GM23338 (cell line): ENCODE measurements around the gene CDK16. TPM values are rescaled to one million over a fixed set of nuclear protein-coding genes. Genes with fewer than 3 reads are reported as not detected.

Experiments
- ATAC-seq: fragments of 200-7000 bp; cut with Tn5 transposase; 3 replicates; pipeline ENCODE4 v1.9.1; 2020
- DNase-seq: peaks from one replicate; pipeline ENCODE4 v3.0.0-alpha.2; 2015; ENCODE audit warnings: low spot score
- H2AFZ ChIP-seq: fragments of 200-600 bp; sonication (generic); 2 replicates; pipeline ENCODE4 v1.8.0; 2016; ENCODE audit warnings: antibody characterized with exemption, mild to moderate bottlenecking, moderate library complexity
- H3F3A ChIP-seq: fragments of 200-600 bp; sonication (generic); replicated peaks from 2 replicates; pipeline ENCODE4 v1.8.0; 2017; ENCODE audit warnings: antibody characterized with exemption, mixed run types, low read depth
- H3K27ac ChIP-seq: fragments of 200-600 bp; sonication (generic); 2 replicates; pipeline ENCODE4 v1.6.1; 2016; ENCODE audit warnings: low read depth
- H3K27me3 ChIP-seq: fragments of 200-600 bp; sonication (generic); 2 replicates; pipeline ENCODE4 v1.8.0; 2016; ENCODE audit warnings: mild to moderate bottlenecking, mixed run types, moderate library complexity; ENCODE audit not compliant: insufficient read depth
- H3K36me3 ChIP-seq: fragments of 200-600 bp; sonication (generic); 2 replicates; pipeline ENCODE4 v1.8.0; 2016; ENCODE audit warnings: mild to moderate bottlenecking; ENCODE audit not compliant: insufficient read depth
- H3K4me1 ChIP-seq: fragments of 200-600 bp; sonication (generic); 2 replicates; pipeline ENCODE4 v1.8.0; 2016; ENCODE audit warnings: mild to moderate bottlenecking, moderate library complexity; ENCODE audit not compliant: insufficient read depth
- H3K4me2 ChIP-seq: fragments of 200-600 bp; sonication (generic); 2 replicates; pipeline ENCODE4 v1.7.1; 2017; ENCODE audit warnings: mixed run types
- H3K4me3 ChIP-seq: fragments of 200-600 bp; sonication (generic); 2 replicates; pipeline ENCODE4 v1.6.1; 2016; ENCODE audit warnings: mixed run types
- H3K79me2 ChIP-seq: fragments of 200-600 bp; sonication (generic); replicated peaks from 2 replicates; pipeline ENCODE4 v1.8.0; 2017; ENCODE audit warnings: mild to moderate bottlenecking; ENCODE audit not compliant: insufficient read depth
- H3K9me2 ChIP-seq: fragments of 200-600 bp; sonication (generic); 2 replicates; pipeline ENCODE4 v1.8.0; 2017; ENCODE audit not compliant: insufficient read depth
- H4K20me1 ChIP-seq: fragments of 200-600 bp; sonication (generic); replicated peaks from 2 replicates; pipeline ENCODE4 v1.8.0; 2017; ENCODE audit warnings: mild to moderate bottlenecking; ENCODE audit not compliant: insufficient read depth
- H3K27ac Mint-ChIP-seq: 2 replicates; pipeline ENCODE4 v1.8.0; 2020; ENCODE audit warnings: inconsistent platforms, mild to moderate bottlenecking, moderate library complexity, mixed read lengths
- H3K27me3 Mint-ChIP-seq: 3 replicates; pipeline ENCODE4 v1.8.0; 2022; ENCODE audit warnings: low read depth, mild to moderate bottlenecking, moderate library complexity, mixed read lengths, inconsistent platforms; ENCODE audit not compliant: insufficient read depth, poor library complexity
- H3K36me3 Mint-ChIP-seq: 3 replicates; pipeline ENCODE4 v1.8.0; 2021; ENCODE audit warnings: low read depth, mild to moderate bottlenecking, inconsistent platforms, moderate library complexity, mixed read lengths
- H3K4me1 Mint-ChIP-seq: 3 replicates; pipeline ENCODE4 v1.8.0; 2020; ENCODE audit warnings: mild to moderate bottlenecking, inconsistent platforms, mixed read lengths
- H3K4me3 Mint-ChIP-seq: 3 replicates; pipeline ENCODE4 v1.8.0; 2021; ENCODE audit warnings: moderate library complexity, mild to moderate bottlenecking, inconsistent platforms, mixed read lengths
- H3K9me3 Mint-ChIP-seq: 3 replicates; pipeline ENCODE4 v1.8.0; 2020; ENCODE audit warnings: moderate library complexity, mild to moderate bottlenecking, inconsistent platforms, mixed read lengths
- CREB1 ChIP-seq: fragments of 250-450 bp; sonication (Bioruptor Pico); IDR thresholded peaks from 2 replicates; pipeline ENCODE4 v1.5.0; 2020; ENCODE audit warnings: low read depth, mild to moderate bottlenecking, moderate library complexity
- CTCF ChIP-seq, 2 experiments: fragments of 200-600 bp in 1 of 2; sonication (generic) in 1 of 2; conservative IDR thresholded peaks; 2 replicates each; pipeline versions ENCODE4 v1.5.1 to v1.6.1; 2016 to 2017; ENCODE audit warnings: antibody characterized with exemption in 2 of 2, low read depth in 2 of 2, mild to moderate bottlenecking in 2 of 2, moderate library complexity in 1 of 2
- ETS1 ChIP-seq: IDR thresholded peaks from 2 replicates; pipeline ENCODE4 v1.6.1; 2016; ENCODE audit warnings: antibody characterized with exemption
- EZH2phosphoT487 ChIP-seq: fragments of 200-600 bp; sonication (generic); IDR thresholded peaks from one replicate; pipeline ENCODE4 v1.8.1; 2018; ENCODE audit warnings: antibody characterized with exemption; ENCODE audit not compliant: unreplicated experiment
- JUNB ChIP-seq: IDR thresholded peaks from one replicate; pipeline ENCODE4 v1.6.1; 2016; ENCODE audit warnings: antibody characterized with exemption; ENCODE audit not compliant: unreplicated experiment
- NANOG ChIP-seq: IDR thresholded peaks from 2 replicates; pipeline ENCODE4 v1.6.1; 2016; ENCODE audit warnings: antibody characterized with exemption, borderline replicate concordance
- POLR2AphosphoS5 ChIP-seq: IDR thresholded peaks from 2 replicates; pipeline ENCODE4 v1.6.1; 2016; ENCODE audit warnings: antibody characterized with exemption, low read depth
- STAT1 ChIP-seq: IDR thresholded peaks from one replicate; pipeline ENCODE4 v1.6.1; 2016; ENCODE audit warnings: antibody characterized with exemption; ENCODE audit not compliant: unreplicated experiment
- ZNF114 ChIP-seq: fragments of 250-450 bp; sonication (Bioruptor Pico); IDR thresholded peaks from 2 replicates; pipeline ENCODE4 v1.5.0; 2020; ENCODE audit warnings: mild to moderate bottlenecking, moderate library complexity
- ZNF331 ChIP-seq: fragments of 250-450 bp; sonication (Bioruptor Pico); IDR thresholded peaks from 2 replicates; pipeline ENCODE4 v1.5.0; 2020; ENCODE audit warnings: low read depth, mild to moderate bottlenecking, moderate library complexity
- polyA plus RNA-seq: library from polyadenylated mRNA; unstranded; fragments of >200 nt; fragmentation: Nextera tagmentation; extraction: Ambion mirVana; gene quantifications from 2 replicates; pipeline ENCODE4 v1.2.1, GENCODE V29; 2016
- total RNA-seq: library from RNA; depleted of rRNA; stranded (reverse); fragments of >200 nt; shearing (Covaris generic); gene quantifications from 2 replicates; pipeline ENCODE4 v1.2.3, GENCODE V29; 2014

Gene CDK16
- total and polyA plus RNA-seq, 2 experiments from 2014 or later: 58.9 to 158 TPM

- DNase-seq (no peak), ATAC-seq (no peak)
- Mint-ChIP-seq H3K4me3 (no peak overlapping the region), H3K27me3 (peaks cover 22% of the 10 kb centered on the region), H3K4me1 (peaks cover 41% of the 10 kb centered on the region), H3K9me3 (no peaks in the 10 kb centered on the region), H3K27ac (no peak overlapping the region), H3K36me3 (peaks cover 96% of the 10 kb centered on the region)
- Histone ChIP-seq H3K27ac (no peak overlapping the region), H3K4me2 (no peak overlapping the region), H3K9me2 (no peaks in the 10 kb centered on the region), H3K27me3 (no peaks in the 10 kb centered on the region), H3K4me3 (no peak overlapping the region), H2AFZ (no peak overlapping the region), H3F3A (no peaks in the 10 kb centered on the region), H3K4me1 (peaks cover 22% of the 10 kb centered on the region), H4K20me1 (peaks cover 7% of the 10 kb centered on the region), H3K79me2 (peaks cover 38% of the 10 kb centered on the region), H3K36me3 (peaks cover 19% of the 10 kb centered on the region)
- TF ChIP-seq POLR2AphosphoS5 (no peak), NANOG (no peak), ZNF114 (CRISPR knock-in tag) (no peak), JUNB (no peak), ZNF331 (CRISPR knock-in tag) (no peak), STAT1 (no peak), ETS1 (no peak)
Measured at GRCh38 chrX:47199286-47199685, 19.2 kb upstream of the CDK16 start.

GRCh38 chrX:47200385-47201150 lies 17.9 kb upstream of the CDK16 start:
- peak overlapping the region; percentile 59; the same call in 1 of the 2 replicates for H3K27ac Mint-ChIP-seq
- no peaks in the 10 kb centered on the region for H3K27me3 ChIP-seq
- peaks cover 4% of the 10 kb centered on the region; the same call in 1 of the 2 replicates for H4K20me1 ChIP-seq
- no peak for ATAC-seq
- no peak overlapping the region for H2AFZ ChIP-seq
- TF ChIP-seq NANOG (no peak), EZH2phosphoT487 (no peak), JUNB (no peak), CREB1 (CRISPR knock-in tag) (no peak), CTCF (conservative IDR thresholded peaks at IDR 0.05; ENCODE audit: low read depth in 2 of 2) (0 out of 4 replicates have a peak, but pooled peaks of 1 of the 2 experiments have one; percentile 8)
- no peak for DNase-seq
- H3K9me3 Mint-ChIP-seq: no peaks in the 10 kb centered on the region
- peaks cover 25% of the 10 kb centered on the region for H3K79me2 ChIP-seq
- H3K4me2 ChIP-seq: no peak overlapping the region
- no peaks in the 10 kb centered on the region for H3K9me2 ChIP-seq
- peaks cover 21% of the 10 kb centered on the region for H3K27me3 Mint-ChIP-seq
- H3F3A ChIP-seq: no peaks in the 10 kb centered on the region
- peaks cover 98% of the 10 kb centered on the region for H3K36me3 Mint-ChIP-seq
- H3K4me1 ChIP-seq: peaks cover 10% of the 10 kb centered on the region
- no peak overlapping the region; the same call in 2 of the 3 replicates for H3K4me3 Mint-ChIP-seq
- no peak overlapping the region; the same call in 1 of the 2 replicates for H3K27ac ChIP-seq
- no peak overlapping the region for H3K4me3 ChIP-seq
- H3K36me3 ChIP-seq: peaks cover 25% of the 10 kb centered on the region
- H3K4me1 Mint-ChIP-seq: peaks cover 32% of the 10 kb centered on the region
